Fibroblast of pulmonary artery (primary cell): ENCODE measurements around the gene B9D1.

ENCODE experiments used
- DNase-seq: peaks from one replicate; pipeline ENCODE4 v3.0.0-alpha.2; 2010; ENCODE audit warnings: low read depth
- H3K4me3 ChIP-seq: replicated peaks from 2 replicates; pipeline ENCODE4 v1.5.1; 2011; ENCODE audit warnings: low read depth, mild to moderate bottlenecking, control low read depth, low read length, moderate library complexity
- TF ChIP-seq, protein P1 (sequence below): IDR thresholded peaks from 2 replicates; pipeline ENCODE4 v1.5.1; 2011; ENCODE audit warnings: mild to moderate bottlenecking, control low read depth, low read length, inconsistent platforms; ENCODE audit errors: missing control alignments

The B9D1 gene

GRCh38 chr17:19328441-19329061, 34.0 kb downstream of the B9D1 start:
- H3K4me3 ChIP-seq = no peak overlapping the region
- TF ChIP-seq, protein P1, sequence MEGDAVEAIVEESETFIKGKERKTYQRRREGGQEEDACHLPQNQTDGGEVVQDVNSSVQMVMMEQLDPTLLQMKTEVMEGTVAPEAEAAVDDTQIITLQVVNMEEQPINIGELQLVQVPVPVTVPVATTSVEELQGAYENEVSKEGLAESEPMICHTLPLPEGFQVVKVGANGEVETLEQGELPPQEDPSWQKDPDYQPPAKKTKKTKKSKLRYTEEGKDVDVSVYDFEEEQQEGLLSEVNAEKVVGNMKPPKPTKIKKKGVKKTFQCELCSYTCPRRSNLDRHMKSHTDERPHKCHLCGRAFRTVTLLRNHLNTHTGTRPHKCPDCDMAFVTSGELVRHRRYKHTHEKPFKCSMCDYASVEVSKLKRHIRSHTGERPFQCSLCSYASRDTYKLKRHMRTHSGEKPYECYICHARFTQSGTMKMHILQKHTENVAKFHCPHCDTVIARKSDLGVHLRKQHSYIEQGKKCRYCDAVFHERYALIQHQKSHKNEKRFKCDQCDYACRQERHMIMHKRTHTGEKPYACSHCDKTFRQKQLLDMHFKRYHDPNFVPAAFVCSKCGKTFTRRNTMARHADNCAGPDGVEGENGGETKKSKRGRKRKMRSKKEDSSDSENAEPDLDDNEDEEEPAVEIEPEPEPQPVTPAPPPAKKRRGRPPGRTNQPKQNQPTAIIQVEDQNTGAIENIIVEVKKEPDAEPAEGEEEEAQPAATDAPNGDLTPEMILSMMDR = no peak
- no peak for DNase-seq

DNA sequence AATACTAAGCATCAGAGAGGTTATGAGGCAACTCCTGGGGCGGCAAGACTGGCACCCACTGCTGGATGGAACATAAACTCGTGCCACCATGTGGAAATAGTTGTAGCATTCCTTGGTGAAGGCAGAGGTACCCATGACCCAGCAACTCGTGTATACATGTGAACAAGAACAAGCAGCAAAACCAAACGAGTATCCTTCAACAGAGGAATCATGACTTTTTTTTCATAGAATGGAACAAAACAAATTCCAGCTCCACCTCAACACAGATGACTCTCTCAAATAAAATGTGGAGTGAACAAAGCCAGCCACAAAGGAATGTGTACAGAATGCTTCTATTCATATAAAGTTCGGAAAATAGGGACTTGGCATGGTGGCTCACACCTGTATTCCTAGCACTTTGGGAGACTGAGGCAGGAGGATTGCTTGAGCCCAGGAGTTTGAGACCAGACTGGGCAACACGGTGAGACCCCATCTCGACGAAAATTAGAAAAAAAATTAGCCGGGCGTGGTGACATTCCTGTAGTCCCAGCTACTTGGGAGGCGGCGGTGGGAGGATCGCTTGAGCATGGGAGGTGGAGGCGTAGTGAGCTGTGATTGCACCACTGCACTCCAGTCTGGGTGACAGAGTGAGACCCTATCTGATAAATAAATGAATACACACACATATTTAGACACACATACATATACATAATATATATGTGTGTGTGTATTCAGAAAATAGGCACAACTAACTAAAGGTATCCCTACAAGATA, 35.3 kb downstream of the B9D1 start:
- H3K4me3 ChIP-seq = no peak overlapping the region
- TF ChIP-seq, protein P1 = no peak
- peak; percentile 85 for DNase-seq

DNA sequence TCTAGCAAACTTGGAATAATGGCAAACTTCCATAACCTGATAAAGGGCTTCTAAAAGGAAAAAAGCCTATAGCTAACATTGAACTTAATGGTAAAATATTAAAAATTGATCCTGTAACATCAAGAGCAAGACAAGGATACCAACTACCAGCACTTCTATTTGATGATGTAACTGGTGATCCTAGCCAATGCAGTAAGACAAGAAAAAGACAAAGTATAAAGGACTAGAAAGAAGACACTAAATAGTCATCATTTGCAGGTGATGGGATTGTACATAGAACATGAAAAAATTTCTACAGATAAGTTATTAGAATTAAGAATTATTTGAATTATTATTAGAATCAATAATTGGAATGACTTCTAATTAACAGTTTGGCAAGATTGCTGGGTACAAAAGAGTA, 37.0 kb downstream of the B9D1 start:
- TF ChIP-seq, protein P1 = no peak
- DNase-seq = no peak

DNA sequence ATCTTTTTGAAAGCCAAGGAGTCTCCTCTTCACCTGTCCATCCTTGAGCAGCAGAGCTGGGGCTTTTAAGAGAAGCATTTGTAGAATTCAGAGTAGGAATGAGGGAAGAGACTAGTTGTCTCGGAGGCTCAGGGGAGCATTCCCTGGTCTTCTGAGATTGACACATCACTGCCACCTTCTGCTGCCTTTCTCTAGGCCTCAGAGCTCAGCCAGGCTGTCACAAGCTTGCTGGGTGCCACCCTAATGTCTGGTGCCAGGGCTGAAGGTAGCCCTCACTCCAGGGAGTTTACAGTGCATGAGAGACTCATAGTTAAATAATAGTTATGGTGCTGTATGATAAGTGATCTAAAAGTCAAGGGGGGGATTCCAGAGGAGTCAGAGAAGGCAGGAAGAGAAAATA, 39.7 kb downstream of the B9D1 start:
- TF ChIP-seq, protein P1 = no peak
- no peak overlapping the region for H3K4me3 ChIP-seq
- no peak for DNase-seq

More for the DNA sequence above, 37.0 kb downstream of the B9D1 start:
- H3K4me3 ChIP-seq = no peak overlapping the region

- no peak overlapping the region for H3K4me3 ChIP-seq
- no peak for DNase-seq
- TF ChIP-seq, protein P1 = no peak
Observed at GRCh38 chr17:19322129-19322505, 40.4 kb downstream of the B9D1 start.

- TF ChIP-seq, protein P1 = peak; percentile 32
- no peak overlapping the region for H3K4me3 ChIP-seq
- DNase-seq = no peak
Observed at GRCh38 chr17:19321481-19322128, 40.9 kb downstream of the B9D1 start.
